WTC11 (cell line): ENCODE measurements around the gene ST3GAL6. TPM values are rescaled to one million over a fixed set of nuclear protein-coding genes. Genes with fewer than 3 reads are reported as not detected.

Source experiments
- ATAC-seq: fragments of 200-7000 bp; cut with Tn5 transposase; 2 replicates; pipeline ENCODE4 v1.10.0; 2021; ENCODE audit warnings: mild to moderate bottlenecking, moderate library complexity
- CTCF ChIA-PET: fragments of 300-600 bp; sonication (Branson Sonifier 250); formaldehyde crosslinking; loops from one replicate; lab custom pipeline; 2021; ENCODE audit warnings: antibody characterized with exemption; lab: Charles Lee
- POLR2A ChIA-PET: fragments of 350-600 bp; sonication (Branson Sonifier 250); formaldehyde crosslinking; loops from one replicate; lab custom pipeline; 2021; ENCODE audit warnings: antibody characterized with exemption; lab: Charles Lee
- DNase-seq: peaks from one replicate; pipeline ENCODE4 v3.0.0; 2021; ENCODE audit warnings: low spot score
- H3K27ac Mint-ChIP-seq: 2 replicates; pipeline ENCODE4 v1.8.0; 2021; ENCODE audit warnings: mixed read lengths
- H3K27me3 Mint-ChIP-seq: 2 replicates; pipeline ENCODE4 v1.8.0; 2021; ENCODE audit warnings: low read depth, mild to moderate bottlenecking, moderate library complexity, mixed read lengths
- H3K36me3 Mint-ChIP-seq: 2 replicates; pipeline ENCODE4 v1.8.0; 2021; ENCODE audit warnings: mixed read lengths
- H3K4me1 Mint-ChIP-seq: 2 replicates; pipeline ENCODE4 v1.8.0; 2022; ENCODE audit warnings: mixed read lengths
- H3K4me3 Mint-ChIP-seq: 2 replicates; pipeline ENCODE4 v1.8.0; 2021; ENCODE audit warnings: mild to moderate bottlenecking, moderate library complexity, mixed read lengths
- H3K9me3 Mint-ChIP-seq: 2 replicates; pipeline ENCODE4 v1.8.0; 2021; ENCODE audit warnings: mixed read lengths
- FOXK1 ChIP-seq: sonication (generic); formaldehyde crosslinking; IDR thresholded peaks from 2 replicates; pipeline ENCODE4 v1.8.0; 2022; ENCODE audit warnings: mild to moderate bottlenecking, moderate library complexity, missing genetic modification reagents
- FOXP1 ChIP-seq: sonication (generic); formaldehyde crosslinking; IDR thresholded peaks from 2 replicates; pipeline ENCODE4 v1.8.0; 2022; ENCODE audit warnings: missing genetic modification reagents, mild to moderate bottlenecking, moderate library complexity, borderline replicate concordance
- GRHL2 ChIP-seq: fragments of 250-450 bp; sonication (Bioruptor Pico); IDR thresholded peaks from 2 replicates; pipeline ENCODE4 v1.8.0; 2022; ENCODE audit warnings: mild to moderate bottlenecking, moderate library complexity; ENCODE audit not compliant: insufficient replicate concordance, severe bottlenecking
- MXD4 ChIP-seq: fragments of 250-450 bp; sonication (Bioruptor Pico); IDR thresholded peaks from 2 replicates; pipeline ENCODE4 v1.8.0; 2021; ENCODE audit warnings: mild to moderate bottlenecking, moderate library complexity, borderline replicate concordance
- NFYB ChIP-seq: sonication (generic); formaldehyde crosslinking; conservative IDR thresholded peaks from 2 replicates; pipeline ENCODE4 v1.8.0; 2022; ENCODE audit warnings: low read depth, missing genetic modification reagents
- NR3C1 ChIP-seq: sonication (generic); formaldehyde crosslinking; conservative IDR thresholded peaks from 2 replicates; pipeline ENCODE4 v1.8.1; 2023; ENCODE audit warnings: low read depth, mild to moderate bottlenecking, missing genetic modification reagents
- RELA ChIP-seq: sonication (generic); formaldehyde crosslinking; IDR thresholded peaks from 2 replicates; pipeline ENCODE4 v1.8.1; 2022; ENCODE audit warnings: missing genetic modification reagents, mild to moderate bottlenecking, borderline replicate concordance
- SMAD4 ChIP-seq: sonication (generic); formaldehyde crosslinking; IDR thresholded peaks from 2 replicates; pipeline ENCODE4 v1.8.0; 2022; ENCODE audit warnings: mild to moderate bottlenecking, missing genetic modification reagents
- SOX15 ChIP-seq: fragments of 250-450 bp; sonication (Bioruptor Pico); IDR thresholded peaks from 2 replicates; pipeline ENCODE4 v1.9.0; 2021; ENCODE audit warnings: mild to moderate bottlenecking
- ZNF138 ChIP-seq: sonication (generic); formaldehyde crosslinking; conservative IDR thresholded peaks from 2 replicates; pipeline ENCODE4 v1.8.1; 2022; ENCODE audit warnings: mild to moderate bottlenecking, moderate library complexity, missing genetic modification reagents
- ZNF416 ChIP-seq: fragments of 250-450 bp; sonication (Bioruptor Pico); IDR thresholded peaks from 2 replicates; pipeline ENCODE4 v1.9.0; 2021; ENCODE audit warnings: mild to moderate bottlenecking, inconsistent platforms
- ZNF671 ChIP-seq: fragments of 250-450 bp; sonication (Bioruptor Pico); IDR thresholded peaks from 2 replicates; pipeline ENCODE4 v1.8.0; 2021; ENCODE audit warnings: mild to moderate bottlenecking
- total RNA-seq: library from RNA; stranded (reverse); gene quantifications from 3 replicates; pipeline ENCODE4 v1.2.3, GENCODE V29; 2021
- TF ChIP-seq, protein P1 (sequence below): sonication (generic); formaldehyde crosslinking; IDR thresholded peaks from 2 replicates; pipeline ENCODE4 v1.8.0; 2022; ENCODE audit warnings: mild to moderate bottlenecking, missing genetic modification reagents
- TF ChIP-seq, protein P2 (sequence below): sonication (generic); formaldehyde crosslinking; IDR thresholded peaks from 2 replicates; pipeline ENCODE4 v1.8.1; 2023; ENCODE audit warnings: mild to moderate bottlenecking, missing genetic modification reagents
- TF ChIP-seq, protein P3 (sequence below): fragments of 250-450 bp; sonication (Bioruptor Pico); IDR thresholded peaks from 2 replicates; pipeline ENCODE4 v1.8.0; 2021; ENCODE audit warnings: mild to moderate bottlenecking
- TF ChIP-seq, protein P4 (sequence below): fragments of 250-450 bp; sonication (Bioruptor Pico); IDR thresholded peaks from 2 replicates; pipeline ENCODE4 v1.9.0; 2021; ENCODE audit warnings: mild to moderate bottlenecking
- TF ChIP-seq, protein P5 (sequence below): sonication (generic); formaldehyde crosslinking; IDR thresholded peaks from 2 replicates; pipeline ENCODE4 v1.8.0; 2022; ENCODE audit warnings: mild to moderate bottlenecking, missing genetic modification reagents
- TF ChIP-seq, protein P6 (sequence below): fragments of 250-450 bp; sonication (Bioruptor Pico); conservative IDR thresholded peaks from 2 replicates; pipeline ENCODE4 v1.9.0; 2021; ENCODE audit warnings: mild to moderate bottlenecking
- TF ChIP-seq, protein P7 (sequence below): sonication (generic); formaldehyde crosslinking; IDR thresholded peaks from 2 replicates; pipeline ENCODE4 v1.8.1; 2022; ENCODE audit warnings: missing genetic modification reagents, borderline replicate concordance
- TF ChIP-seq, protein P8 (sequence below): sonication (generic); formaldehyde crosslinking; IDR thresholded peaks from 2 replicates; pipeline ENCODE4 v1.8.0; 2023; ENCODE audit warnings: mild to moderate bottlenecking, missing genetic modification reagents

Gene ST3GAL6
- total RNA-seq, 1 experiment from 2014 or later: 8.1 TPM

DNA sequence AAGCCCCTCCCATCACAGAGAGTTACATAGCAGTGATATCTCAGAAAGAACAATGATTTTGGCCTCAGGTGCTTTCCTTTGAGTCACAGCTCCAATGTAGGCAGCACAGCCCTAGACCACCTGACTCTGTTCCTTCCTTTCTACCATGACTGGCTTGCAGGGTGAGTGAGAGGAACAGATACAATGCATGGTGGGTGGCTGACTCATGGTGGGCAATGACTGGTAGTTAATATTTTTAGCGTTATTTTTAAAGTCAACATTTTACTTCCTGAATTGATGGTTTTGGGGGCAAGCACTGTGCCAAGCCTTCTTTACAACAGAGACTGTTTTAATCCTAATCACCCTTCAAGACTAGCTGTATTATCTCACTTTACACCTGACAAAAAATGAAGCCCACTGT, 32.8 kb upstream of the ST3GAL6 start:
- ATAC-seq (no peak), DNase-seq (no peak)
- Mint-ChIP-seq H3K9me3 (no peaks in the 10 kb centered on the region), H3K4me1 (peaks cover 54% of the 10 kb centered on the region), H3K4me3 (no peak overlapping the region), H3K27ac (no peak overlapping the region), H3K36me3 (no peaks in the 10 kb centered on the region), H3K27me3 (peaks cover 44% of the 10 kb centered on the region)
- POLR2A ChIA-PET: no interaction called here
- TF ChIP-seq GRHL2 (CRISPR knock-in tag) (no peak), MXD4 (CRISPR knock-in tag) (no peak), ZNF416 (CRISPR knock-in tag) (no peak), NFYB (CRISPR knock-in tag) (no peak), FOXP1 (CRISPR knock-in tag) (no peak), SMAD4 (CRISPR knock-in tag) (no peak), NR3C1 (no peak), RELA (CRISPR knock-in tag) (no peak), ZNF671 (no peak), FOXK1 (no peak)
- TF ChIP-seq, protein P1, sequence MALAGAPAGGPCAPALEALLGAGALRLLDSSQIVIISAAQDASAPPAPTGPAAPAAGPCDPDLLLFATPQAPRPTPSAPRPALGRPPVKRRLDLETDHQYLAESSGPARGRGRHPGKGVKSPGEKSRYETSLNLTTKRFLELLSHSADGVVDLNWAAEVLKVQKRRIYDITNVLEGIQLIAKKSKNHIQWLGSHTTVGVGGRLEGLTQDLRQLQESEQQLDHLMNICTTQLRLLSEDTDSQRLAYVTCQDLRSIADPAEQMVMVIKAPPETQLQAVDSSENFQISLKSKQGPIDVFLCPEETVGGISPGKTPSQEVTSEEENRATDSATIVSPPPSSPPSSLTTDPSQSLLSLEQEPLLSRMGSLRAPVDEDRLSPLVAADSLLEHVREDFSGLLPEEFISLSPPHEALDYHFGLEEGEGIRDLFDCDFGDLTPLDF (CRISPR knock-in tag): no peak
- TF ChIP-seq, protein P2, sequence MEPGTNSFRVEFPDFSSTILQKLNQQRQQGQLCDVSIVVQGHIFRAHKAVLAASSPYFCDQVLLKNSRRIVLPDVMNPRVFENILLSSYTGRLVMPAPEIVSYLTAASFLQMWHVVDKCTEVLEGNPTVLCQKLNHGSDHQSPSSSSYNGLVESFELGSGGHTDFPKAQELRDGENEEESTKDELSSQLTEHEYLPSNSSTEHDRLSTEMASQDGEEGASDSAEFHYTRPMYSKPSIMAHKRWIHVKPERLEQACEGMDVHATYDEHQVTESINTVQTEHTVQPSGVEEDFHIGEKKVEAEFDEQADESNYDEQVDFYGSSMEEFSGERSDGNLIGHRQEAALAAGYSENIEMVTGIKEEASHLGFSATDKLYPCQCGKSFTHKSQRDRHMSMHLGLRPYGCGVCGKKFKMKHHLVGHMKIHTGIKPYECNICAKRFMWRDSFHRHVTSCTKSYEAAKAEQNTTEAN: no peak
- TF ChIP-seq, protein P3, sequence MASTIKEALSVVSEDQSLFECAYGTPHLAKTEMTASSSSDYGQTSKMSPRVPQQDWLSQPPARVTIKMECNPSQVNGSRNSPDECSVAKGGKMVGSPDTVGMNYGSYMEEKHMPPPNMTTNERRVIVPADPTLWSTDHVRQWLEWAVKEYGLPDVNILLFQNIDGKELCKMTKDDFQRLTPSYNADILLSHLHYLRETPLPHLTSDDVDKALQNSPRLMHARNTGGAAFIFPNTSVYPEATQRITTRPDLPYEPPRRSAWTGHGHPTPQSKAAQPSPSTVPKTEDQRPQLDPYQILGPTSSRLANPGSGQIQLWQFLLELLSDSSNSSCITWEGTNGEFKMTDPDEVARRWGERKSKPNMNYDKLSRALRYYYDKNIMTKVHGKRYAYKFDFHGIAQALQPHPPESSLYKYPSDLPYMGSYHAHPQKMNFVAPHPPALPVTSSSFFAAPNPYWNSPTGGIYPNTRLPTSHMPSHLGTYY (CRISPR knock-in tag): no peak
- TF ChIP-seq, protein P4, sequence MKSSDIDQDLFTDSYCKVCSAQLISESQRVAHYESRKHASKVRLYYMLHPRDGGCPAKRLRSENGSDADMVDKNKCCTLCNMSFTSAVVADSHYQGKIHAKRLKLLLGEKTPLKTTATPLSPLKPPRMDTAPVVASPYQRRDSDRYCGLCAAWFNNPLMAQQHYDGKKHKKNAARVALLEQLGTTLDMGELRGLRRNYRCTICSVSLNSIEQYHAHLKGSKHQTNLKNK (CRISPR knock-in tag): no peak
- TF ChIP-seq, protein P5, sequence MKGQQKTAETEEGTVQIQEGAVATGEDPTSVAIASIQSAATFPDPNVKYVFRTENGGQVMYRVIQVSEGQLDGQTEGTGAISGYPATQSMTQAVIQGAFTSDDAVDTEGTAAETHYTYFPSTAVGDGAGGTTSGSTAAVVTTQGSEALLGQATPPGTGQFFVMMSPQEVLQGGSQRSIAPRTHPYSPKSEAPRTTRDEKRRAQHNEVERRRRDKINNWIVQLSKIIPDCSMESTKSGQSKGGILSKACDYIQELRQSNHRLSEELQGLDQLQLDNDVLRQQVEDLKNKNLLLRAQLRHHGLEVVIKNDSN: no peak
- TF ChIP-seq, protein P6, sequence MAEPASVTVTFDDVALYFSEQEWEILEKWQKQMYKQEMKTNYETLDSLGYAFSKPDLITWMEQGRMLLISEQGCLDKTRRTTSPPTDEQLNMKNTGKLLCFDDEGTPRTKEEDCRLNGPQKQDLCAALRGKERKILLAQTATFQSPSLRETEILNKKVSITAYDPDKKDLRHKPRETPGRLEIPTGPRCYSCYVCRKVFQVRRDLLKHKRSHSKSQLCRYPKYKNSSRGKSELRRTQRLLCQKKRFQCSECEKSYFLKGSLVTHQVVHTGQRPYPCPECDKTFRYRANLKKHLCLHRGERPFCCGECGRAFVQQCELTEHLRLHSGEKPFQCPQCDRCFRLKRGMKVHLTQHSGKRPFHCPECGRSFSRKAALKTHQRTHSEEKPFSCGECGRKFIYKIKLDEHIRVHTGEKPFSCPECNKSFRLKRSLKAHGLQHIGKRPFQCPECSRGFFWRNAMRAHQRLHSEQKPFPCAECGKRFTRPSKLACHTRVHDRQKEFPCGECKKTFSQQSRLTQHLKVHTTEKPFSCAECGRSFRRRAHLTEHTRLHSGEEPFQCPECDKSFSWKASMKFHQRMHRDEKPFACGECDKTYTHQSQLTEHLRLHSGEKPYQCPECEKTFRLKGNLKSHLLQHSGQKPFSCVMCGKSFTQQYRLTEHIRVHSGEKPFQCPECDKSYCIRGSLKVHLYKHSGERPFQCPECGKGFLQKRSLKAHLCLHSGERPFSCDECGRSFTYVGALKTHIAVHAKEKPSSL: no peak
- CTCF ChIA-PET: no interaction called here

DNA sequence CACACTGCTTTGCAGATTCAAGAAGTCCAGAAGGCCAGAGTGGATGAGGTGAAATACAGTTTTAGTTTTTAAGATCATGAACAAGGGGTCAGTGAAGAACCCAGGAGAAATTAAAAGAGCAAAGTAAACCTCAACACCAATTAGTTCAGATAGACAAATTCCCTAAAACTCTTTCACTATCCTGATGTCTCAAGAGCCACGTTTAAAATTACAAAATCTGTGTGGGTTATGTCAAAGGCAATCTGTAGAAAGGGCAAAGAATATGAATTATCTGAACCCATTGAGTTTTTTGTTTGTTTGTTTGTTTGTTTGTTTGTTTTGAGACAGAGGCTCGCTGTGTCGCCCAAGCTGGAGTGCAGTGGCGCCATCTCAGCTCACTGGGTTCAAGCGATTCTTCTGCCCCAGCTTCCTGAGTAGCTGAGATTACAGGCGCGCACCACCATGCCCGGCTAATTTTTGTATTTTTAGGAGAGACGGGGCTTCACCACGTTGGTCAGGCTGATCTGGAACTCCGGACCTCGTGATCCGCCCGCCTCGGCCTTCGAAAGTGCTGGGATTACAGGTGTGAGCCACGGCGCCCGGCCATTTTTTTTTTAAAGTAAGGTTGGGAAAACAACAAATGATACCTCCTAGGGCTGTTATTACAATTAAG, 32.1 kb upstream of the ST3GAL6 start:
- DNase-seq: no peak

More for the DNA sequence above, 32.1 kb upstream of the ST3GAL6 start:
- Mint-ChIP-seq H3K36me3 (no peaks in the 10 kb centered on the region), H3K4me1 (peaks cover 47% of the 10 kb centered on the region), H3K9me3 (no peaks in the 10 kb centered on the region), H3K27me3 (peaks cover 44% of the 10 kb centered on the region), H3K27ac (no peak overlapping the region), H3K4me3 (peak overlapping the region; percentile 75)
- POLR2A ChIA-PET: no interaction called here
- CTCF ChIA-PET: no interaction called here
- TF ChIP-seq SOX15 (CRISPR knock-in tag) (no peak), ZNF138 (CRISPR knock-in tag) (no peak)
- TF ChIP-seq, protein P7, sequence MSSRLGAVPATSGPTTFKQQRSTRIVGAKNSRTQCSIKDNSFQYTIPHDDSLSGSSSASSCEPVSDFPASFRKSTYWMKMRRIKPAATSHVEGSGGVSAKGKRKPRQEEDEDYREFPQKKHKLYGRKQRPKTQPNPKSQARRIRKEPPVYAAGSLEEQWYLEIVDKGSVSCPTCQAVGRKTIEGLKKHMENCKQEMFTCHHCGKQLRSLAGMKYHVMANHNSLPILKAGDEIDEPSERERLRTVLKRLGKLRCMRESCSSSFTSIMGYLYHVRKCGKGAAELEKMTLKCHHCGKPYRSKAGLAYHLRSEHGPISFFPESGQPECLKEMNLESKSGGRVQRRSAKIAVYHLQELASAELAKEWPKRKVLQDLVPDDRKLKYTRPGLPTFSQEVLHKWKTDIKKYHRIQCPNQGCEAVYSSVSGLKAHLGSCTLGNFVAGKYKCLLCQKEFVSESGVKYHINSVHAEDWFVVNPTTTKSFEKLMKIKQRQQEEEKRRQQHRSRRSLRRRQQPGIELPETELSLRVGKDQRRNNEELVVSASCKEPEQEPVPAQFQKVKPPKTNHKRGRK (CRISPR knock-in tag): no peak
- TF ChIP-seq, protein P8, sequence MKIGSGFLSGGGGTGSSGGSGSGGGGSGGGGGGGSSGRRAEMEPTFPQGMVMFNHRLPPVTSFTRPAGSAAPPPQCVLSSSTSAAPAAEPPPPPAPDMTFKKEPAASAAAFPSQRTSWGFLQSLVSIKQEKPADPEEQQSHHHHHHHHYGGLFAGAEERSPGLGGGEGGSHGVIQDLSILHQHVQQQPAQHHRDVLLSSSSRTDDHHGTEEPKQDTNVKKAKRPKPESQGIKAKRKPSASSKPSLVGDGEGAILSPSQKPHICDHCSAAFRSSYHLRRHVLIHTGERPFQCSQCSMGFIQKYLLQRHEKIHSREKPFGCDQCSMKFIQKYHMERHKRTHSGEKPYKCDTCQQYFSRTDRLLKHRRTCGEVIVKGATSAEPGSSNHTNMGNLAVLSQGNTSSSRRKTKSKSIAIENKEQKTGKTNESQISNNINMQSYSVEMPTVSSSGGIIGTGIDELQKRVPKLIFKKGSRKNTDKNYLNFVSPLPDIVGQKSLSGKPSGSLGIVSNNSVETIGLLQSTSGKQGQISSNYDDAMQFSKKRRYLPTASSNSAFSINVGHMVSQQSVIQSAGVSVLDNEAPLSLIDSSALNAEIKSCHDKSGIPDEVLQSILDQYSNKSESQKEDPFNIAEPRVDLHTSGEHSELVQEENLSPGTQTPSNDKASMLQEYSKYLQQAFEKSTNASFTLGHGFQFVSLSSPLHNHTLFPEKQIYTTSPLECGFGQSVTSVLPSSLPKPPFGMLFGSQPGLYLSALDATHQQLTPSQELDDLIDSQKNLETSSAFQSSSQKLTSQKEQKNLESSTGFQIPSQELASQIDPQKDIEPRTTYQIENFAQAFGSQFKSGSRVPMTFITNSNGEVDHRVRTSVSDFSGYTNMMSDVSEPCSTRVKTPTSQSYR (CRISPR knock-in tag): no peak
- ATAC-seq: no peak
